ENCODE data around the gene FLT3LG.

The FLT3LG gene

DNA sequence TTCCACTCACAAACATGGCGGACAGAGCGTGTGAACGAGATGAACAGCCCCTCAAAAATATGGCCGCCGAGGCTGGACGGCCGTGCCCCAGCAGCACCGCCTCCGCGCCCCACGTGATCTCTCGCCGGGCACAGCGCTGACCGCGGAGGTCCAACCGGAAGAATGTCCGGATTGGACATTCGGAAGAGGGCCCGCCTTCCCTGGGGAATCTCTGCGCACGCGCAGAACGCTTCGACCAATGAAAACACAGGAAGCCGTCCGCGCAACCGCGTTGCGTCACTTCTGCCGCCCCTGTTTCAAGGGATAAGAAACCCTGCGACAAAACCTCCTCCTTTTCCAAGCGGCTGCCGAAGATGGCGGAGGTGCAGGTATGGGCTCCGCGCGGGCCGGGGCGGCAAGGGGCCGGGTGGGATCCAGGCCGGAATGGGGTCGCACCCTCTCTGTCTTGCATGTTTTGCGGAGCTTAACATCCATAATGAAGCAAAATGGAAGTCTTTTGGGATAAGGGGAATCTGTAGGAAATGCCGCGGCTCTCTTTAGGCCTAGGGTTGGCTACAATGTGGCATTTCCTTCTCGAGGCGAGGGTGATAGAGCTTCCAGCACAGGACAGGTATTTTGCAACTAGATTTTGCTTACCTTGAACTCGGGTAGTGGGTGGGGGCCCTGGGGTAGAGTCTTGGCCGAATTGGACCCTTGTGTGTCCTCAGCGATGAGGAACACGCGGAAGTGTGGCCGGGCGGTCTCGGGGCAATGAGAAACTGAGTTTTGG is 13.4 kb downstream of the FLT3LG start, which contains the start of gene RPL13A:
Gene RPL13A (plus strand): TSS at position 332 of the 769 bp plus-strand sequence. CDS start 22 bp downstream, at position 354.
- peak; percentile 80 to 100 (median 98) for DNase-seq

DNA sequence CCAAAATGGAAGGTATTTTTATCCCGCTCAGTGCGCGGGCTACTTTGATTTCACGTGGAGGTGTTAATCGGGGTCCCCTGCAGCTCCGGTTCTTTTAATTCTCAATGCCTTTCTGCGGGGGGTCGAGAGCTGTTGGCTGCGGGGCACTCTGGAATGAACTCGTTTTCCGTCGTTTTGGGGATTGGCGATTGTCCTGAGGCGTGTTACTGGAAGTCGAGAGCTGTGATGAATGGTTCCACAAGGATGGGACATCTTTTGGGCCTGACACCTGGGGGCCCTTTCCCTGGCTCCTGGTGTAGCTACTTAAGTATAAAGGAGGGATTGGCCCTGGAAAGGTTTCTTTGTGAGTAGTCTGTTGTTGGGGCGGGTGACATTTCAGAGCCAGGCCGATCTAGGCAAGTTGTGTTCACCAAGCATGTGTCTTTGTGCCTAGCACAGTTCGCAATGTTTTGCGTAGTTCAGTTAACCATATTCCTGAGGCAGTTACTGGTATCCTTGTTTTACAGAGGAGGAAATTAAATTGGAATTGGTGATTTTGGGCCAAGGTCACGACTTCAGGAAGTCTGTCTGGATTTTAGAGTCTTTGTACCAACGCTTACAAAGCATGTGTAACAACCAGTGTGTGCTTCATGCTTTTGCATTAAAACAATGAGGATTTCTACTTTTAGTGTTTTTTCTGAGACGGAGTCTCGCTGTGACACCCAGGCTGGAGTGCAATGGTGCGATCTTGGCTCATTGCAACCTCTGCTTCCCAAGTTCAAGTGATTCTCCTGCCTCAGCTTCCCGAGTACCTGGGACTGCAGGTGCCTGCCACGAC is 14.2 kb downstream of the FLT3LG start:
- no peak for DNase-seq

DNA sequence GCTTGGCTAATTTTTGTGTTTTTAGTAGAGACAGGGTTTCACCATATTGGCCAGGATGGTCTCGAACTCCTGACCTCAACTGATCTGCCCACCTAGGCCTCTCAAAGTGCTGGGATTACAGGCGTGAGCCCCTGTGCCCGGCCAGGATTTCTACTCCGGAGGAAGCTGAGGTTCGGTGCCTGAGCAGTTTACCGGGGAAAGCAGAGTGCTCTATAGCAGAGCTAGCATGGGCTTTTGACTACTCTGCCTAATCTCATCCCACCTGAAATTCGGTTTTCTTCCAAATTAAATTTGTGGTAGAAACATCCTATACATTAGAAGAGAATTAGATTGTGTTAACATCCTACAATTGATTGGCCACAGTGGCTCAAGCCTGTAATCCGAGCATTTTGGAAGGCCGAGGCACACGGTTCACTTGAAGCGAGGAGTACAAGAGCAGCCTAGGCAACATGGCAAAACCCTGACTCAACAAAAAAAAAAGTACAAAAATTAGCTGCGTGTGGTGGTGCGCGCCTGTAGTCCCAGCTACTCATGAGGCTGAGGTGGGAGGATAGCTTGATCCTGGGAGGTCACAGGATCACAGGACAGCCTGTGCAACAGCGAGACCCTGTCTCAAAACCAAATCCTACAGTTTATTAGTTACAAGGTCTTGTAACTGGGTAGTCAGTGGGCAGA is 15.0 kb downstream of the FLT3LG start:
- DNase-seq: no peak

DNA sequence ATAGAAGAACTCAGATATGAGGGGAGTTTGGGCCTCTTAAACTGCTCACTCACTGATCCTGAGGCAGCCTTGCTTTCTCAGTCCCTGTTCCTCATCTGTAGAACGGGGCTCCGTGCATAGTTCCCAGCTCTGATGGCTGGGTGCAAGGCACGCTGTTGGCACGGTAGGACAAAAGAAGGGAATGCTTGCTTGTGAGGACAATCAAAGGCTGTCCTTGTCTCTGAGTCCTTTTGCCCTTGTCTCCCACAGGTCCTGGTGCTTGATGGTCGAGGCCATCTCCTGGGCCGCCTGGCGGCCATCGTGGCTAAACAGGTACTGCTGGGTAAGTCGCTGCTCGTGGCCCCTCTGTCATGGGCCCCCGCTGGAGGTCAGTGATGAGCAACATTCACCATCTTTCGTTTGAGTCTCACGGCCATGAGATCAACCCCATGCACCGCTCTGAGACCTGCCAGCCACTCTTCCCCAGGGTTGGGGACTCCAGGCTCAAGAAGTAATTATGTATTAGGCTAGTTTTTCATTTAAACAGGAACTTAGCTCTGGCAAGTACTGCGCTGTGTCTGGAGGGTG is 15.7 kb downstream of the FLT3LG start:
- DNase-seq: no peak

DNA sequence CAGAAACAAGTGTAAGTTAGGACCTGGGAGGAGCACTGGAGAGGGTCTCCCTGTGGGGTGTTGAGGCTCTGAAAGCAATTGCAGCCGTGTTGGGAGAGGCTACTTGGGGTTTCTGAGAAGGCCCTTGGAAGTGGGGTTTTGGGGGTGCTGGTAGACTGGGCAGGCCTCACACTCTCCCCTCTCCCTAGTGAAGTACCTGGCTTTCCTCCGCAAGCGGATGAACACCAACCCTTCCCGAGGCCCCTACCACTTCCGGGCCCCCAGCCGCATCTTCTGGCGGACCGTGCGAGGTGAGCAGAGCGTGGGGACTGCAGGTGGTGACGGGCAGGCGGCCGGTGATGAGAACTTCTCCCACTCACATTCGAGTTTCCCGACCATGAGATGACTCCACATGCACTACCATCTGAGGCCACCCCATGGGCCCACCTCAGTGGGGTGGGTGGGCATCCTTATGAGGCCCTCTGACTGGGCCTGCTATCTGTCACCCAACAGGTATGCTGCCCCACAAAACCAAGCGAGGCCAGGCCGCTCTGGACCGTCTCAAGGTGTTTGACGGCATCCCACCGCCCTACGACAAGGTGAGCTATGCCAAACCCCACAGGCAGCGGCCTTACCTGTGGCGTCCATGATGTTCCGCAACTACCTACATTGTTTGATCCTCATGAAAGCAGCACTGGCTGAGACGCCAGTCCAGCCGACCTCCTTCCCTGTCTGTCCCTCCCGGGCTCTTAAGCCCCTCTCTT is 16.4 kb downstream of the FLT3LG start:
- no peak for DNase-seq

DNA sequence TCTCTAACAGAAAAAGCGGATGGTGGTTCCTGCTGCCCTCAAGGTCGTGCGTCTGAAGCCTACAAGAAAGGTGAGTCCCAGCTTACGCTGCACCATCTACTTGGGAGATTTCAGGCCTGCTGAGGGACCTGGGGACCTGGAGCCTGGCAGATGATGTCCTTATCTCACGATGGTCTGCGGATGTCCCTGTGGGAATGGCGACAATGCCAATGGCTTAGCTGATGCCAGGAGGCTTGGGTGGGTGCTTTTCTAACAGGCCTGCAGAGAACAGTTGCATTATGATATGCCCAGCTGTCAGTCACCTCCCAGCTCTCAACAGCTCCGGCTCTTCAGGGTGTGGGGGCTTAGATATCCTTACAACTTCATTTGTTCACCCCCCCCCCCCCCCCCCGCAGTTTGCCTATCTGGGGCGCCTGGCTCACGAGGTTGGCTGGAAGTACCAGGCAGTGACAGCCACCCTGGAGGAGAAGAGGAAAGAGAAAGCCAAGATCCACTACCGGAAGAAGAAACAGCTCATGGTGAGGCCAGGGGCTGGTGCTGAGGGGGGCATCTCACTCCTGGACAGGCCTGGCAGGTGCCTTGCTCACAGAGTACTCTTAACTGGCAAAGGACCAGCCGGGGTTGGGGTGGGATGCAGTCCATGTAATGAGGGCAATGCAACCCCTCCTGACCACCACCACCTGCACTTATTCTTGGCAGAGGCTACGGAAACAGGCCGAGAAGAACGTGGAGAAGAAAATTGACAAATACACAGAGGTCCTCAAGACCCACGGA is 17.2 kb downstream of the FLT3LG start:
- DNase-seq: no peak

DNA sequence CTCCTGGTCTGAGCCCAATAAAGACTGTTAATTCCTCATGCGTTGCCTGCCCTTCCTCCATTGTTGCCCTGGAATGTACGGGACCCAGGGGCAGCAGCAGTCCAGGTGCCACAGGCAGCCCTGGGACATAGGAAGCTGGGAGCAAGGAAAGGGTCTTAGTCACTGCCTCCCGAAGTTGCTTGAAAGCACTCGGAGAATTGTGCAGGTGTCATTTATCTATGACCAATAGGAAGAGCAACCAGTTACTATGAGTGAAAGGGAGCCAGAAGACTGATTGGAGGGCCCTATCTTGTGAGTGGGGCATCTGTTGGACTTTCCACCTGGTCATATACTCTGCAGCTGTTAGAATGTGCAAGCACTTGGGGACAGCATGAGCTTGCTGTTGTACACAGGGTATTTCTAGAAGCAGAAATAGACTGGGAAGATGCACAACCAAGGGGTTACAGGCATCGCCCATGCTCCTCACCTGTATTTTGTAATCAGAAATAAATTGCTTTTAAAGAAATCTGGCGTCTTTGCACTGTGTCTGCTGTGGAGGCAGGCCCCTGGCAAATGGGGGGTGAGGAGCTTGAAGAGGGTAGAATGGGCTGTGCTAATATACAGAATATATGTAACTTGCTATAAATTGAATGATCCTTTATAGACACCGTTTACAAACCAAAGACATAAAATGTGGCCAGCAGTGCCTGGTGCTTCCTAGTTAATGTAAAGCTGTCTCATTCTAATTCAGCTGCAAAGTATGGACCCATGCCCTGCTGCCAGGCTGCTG is 18.0 kb downstream of the FLT3LG start:
- no peak for DNase-seq

DNA sequence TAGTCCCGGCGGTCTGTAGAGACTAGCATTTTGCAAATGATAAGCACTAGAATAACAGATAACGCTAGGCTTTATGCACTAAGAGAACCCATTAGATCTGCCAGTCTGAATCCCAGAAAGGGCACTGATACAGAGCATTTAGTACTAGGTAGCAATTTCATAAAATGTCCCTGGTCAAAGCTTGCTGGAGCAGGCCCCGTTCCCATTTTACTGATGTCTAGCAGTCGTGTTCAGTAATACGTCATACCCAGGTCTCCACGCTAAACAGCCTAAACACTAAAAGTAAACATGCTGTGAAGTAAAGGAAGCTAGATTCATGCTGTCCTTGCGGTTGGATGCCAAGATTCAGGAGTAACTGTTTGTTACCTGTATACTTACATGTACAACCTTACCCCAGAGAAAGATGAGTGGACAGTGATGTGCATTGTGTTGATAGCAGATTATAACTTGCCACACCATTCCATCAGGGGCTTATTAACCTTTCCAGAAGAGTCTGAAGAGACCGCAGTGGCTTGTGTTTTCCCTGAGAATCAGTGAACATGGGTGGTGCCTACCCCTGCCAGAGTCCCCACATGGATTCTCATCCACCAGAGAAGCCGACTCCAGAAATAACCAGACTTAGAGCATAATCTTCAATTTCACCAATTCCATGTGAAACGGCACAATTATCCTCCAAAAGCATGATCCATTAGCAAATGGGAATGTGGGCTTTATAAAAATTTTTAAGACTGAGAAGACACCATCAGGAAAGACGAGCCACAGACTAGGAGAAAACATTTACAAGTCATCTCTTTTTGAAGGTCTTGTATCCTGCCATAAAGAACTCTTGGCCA is 18.8 kb downstream of the FLT3LG start:
- DNase-seq: no peak

DNA sequence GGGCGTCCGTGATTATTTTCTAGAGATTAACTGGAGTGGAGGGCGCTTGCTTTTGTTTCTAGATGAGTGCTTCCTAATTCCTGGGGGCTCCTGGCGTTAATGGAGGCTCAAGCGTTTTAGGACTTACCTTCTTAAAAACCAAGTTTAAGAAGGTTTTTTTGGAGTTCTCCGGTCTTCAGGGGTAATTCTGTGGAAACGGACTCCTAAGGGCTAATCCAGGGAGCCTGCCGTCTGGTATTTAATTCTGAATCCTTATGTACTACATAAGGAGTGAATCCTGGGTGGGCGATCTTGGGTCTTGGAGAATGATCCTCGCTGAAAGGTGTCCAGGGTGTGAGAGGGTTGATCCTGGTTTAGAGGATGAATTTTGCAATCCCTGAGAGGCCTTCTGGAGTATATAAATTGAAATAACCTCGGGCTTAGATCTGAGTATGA is 22.6 kb downstream of the FLT3LG start:
- no peak for DNase-seq

DNA sequence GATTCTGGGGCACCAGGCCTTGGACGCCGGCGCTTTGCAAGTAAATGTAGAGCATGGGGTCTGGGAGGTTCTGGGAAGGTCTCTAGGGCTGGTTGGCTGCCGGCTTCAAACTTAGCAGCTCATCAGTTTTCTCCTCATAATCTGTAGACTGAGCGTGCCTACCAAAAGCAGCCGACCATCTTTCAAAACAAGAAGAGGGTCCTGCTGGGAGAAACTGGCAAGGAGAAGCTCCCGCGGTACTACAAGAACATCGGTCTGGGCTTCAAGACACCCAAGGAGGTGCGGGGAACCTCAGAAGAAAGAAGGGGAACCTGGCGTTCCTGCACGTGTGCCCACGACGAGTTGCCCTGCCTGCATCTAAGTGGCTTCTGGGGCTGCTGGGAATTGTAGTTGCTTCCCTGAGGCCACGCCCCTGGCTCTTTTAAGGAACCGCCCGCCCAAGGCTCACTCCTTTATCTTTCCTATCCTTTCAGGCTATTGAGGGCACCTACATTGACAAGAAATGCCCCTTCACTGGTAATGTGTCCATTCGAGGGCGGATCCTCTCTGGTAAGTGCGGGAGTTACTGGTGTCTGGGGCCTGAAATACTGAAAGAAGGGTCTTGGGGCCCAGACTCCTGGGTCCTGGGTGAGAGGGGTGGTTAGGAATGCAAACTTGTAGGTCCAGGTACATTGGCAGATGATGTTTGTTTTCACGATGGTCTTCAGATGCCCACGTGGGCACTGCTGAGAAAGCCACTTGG is 23.2 kb downstream of the FLT3LG start:
- DNase-seq: peak in 16 of 56 donors; percentile 1 to 62 (median 19)

DNA sequence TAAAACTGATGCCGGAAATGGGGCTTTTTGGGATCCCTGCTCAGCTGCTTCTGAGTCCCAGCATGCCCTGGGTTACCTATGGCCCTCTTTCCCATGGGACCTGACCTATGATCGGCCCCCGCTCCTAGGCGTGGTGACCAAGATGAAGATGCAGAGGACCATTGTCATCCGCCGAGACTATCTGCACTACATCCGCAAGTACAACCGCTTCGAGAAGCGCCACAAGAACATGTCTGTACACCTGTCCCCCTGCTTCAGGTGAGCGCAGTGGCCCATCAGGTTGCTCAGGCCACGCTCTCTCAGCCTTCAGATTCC is 23.7 kb downstream of the FLT3LG start:
- no peak for DNase-seq

DNA sequence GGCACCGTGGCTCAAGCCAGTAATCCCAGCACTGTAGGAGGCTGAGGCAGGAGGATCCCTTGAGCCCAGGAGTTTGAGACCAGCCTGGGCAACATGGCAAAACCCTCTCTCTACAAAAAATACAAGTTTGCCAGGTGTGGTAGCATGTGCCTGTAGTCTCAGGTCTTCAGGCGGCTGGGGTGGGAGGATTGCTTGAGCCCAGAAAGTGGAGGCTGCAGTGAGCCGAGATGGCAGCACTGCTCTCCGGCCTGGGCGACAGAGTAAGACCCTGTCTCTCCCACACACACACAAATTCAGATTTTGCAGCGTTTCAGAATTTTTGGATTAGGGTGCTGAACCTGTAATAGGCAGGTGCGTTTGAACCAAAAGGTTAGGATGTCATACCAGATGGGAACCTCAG is 24.5 kb downstream of the FLT3LG start:
- no peak for DNase-seq

DNA sequence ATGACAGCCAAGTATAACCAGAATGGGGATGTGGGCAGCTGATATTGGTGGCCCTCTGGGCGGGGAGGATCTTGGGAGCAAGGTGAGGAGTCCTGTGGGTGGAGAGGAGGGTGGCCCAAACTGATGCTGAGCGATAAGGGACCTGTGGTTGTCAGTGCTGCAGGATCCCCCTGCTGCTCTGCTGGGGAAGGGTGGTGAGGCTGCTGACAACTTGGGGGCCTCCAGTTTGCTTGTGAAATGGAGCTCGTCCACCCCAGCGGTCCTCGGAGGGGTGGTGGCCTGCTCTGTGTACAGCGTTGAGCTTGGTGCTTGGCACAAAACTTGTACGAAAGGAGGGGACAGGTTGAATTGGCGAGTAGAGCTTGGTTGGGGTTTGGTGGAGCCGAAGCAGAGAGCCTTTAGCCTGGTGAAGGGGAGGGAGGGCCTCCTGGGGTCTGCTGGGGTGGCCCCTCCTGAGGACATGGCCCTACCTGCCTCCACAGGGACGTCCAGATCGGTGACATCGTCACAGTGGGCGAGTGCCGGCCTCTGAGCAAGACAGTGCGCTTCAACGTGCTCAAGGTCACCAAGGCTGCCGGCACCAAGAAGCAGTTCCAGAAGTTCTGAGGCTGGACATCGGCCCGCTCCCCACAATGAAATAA is 25.1 kb downstream of the FLT3LG start:
- DNase-seq: no peak

DNA sequence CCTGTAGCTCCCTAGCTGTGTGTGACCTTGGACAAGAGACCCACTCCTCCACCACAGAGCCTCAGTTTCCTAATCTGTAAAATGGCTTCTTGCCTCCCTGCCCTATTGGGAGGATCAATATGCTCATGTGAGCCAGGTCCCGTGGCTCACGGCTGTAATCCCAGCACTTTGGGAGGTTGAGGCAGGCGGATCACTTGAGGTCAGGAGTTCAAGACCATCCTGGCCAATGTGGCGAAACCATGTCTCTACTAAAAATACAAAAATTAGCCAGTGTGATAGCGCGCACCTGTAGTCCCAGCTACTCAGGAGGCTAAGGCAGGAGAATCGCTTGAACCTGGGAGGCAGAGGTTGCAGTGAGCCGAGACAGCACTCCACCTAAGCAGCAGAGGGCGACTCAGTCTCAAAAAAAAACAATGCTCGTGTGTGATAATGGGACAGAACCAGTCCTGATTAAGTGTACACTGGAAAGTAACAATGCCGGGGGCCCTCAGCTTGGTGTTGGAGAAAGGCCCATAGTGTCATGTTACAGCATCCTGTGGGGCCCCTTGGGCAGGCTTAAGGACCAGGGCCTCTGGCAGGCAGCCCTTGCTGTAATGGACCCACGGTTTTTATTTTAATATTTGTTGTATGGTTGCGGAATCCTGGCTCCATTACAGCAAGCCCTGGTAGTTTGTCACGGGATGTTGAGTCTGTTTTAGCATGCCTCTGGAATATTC is 29.0 kb downstream of the FLT3LG start:
- DNase-seq: peak in 5 of 56 donors; percentile 1 to 25 (median 13)

DNA sequence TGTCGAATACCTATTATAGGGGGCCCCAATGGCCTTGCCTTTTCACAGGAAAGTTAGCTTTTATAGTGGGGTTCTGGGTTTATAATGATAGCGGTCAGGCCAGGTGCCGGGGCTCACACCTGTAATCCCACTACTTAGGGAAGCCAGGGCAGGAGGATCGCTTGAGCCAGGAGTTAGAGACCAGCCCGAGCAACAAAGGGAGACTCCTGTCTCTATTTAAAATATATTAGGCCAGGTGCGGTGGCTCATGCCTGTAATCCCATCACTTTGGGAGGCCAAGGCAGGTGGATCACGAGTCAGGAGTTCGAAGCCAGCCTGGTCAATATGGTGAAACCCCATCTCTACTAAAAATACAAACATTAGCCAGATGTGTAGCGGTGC is 29.6 kb downstream of the FLT3LG start:
- no peak for DNase-seq

DNA sequence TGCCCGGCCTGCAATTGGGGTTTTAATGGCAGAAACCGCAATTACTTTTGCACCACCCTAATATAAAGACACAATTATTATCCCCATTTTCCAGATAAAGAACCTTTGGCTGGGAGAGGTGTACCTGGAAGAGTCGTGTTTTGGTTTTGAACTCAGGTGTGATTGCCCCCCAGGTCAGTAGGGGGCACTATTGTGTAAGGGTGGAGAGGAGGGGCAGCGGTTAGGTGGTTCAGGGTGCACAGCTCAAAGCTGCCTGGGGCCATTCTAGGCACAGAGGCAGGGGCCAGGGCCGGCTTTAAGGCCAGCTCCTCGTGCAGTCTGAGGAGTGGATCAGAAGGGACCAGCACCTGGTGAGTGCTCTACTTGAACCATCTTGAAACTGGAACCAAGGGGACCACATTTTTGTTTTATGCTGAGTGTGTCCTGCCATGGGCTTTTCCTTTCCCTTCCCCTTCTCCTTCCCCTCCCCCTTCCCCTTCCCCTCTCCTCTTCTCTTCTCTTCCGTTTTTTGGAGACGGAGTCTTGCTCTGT is 32.6 kb downstream of the FLT3LG start:
- peak in 14 of 56 donors; percentile 4 to 37 (median 11) for DNase-seq

Measured in nucleus accumbens (tissue), 56 donors.